GM12878 (cell line): ENCODE results near the gene UBE2E2. TPM values are rescaled to one million over a fixed set of nuclear protein-coding genes. Genes with fewer than 3 reads are reported as not detected.

Experiments
- BCL11A ChIP-seq: IDR thresholded peaks from 2 replicates; pipeline ENCODE4 v1.6.1; 2011; ENCODE audit warnings: low read depth, low read length
- KAT2A ChIP-seq: conservative IDR thresholded peaks from 2 replicates; pipeline ENCODE4 v1.6.1; 2011; ENCODE audit warnings: low read depth, low read length; ENCODE audit not compliant: control insufficient read depth
- MYC ChIP-seq: IDR thresholded peaks from 2 replicates; pipeline ENCODE4 v1.6.1; 2011; ENCODE audit warnings: mild to moderate bottlenecking, low read length, moderate library complexity, inconsistent platforms; ENCODE audit not compliant: insufficient read depth, insufficient replicate concordance, insufficient read length, severe bottlenecking
- NR2C2 ChIP-seq: IDR thresholded peaks from 2 replicates; pipeline ENCODE4 v1.6.1; 2011; ENCODE audit warnings: borderline replicate concordance, low read depth; ENCODE audit not compliant: control insufficient read depth, insufficient read length
- RUNX3 ChIP-seq: IDR thresholded peaks from 2 replicates; pipeline ENCODE4 v1.6.1; 2012; ENCODE audit warnings: low read length, inconsistent platforms
- YBX1 ChIP-seq: fragments of 450-650 bp; IDR thresholded peaks from 2 replicates; pipeline ENCODE4 v1.6.1; 2016; ENCODE audit warnings: antibody characterized with exemption
- ZBTB40 ChIP-seq: fragments of 450-650 bp; IDR thresholded peaks from 2 replicates; pipeline ENCODE4 v1.6.1; 2016; ENCODE audit warnings: mild to moderate bottlenecking, moderate library complexity, borderline replicate concordance
- ZNF687 ChIP-seq: fragments of 450-650 bp; IDR thresholded peaks from 2 replicates; pipeline ENCODE4 v1.6.1; 2017; ENCODE audit warnings: mild to moderate bottlenecking, moderate library complexity
- polyA plus RNA-seq, 11 experiments: library from polyadenylated mRNA; depleted of rRNA in 4 of 11; unstranded in 6 of 11; stranded (reverse) in 5 of 11; fragments of >200 nt; fragmentation: Nextera tagmentation in 4 of 11; fragmentation: Illumina TruSeq in 1 of 11; extraction: Ambion mirVana in 4 of 11; extraction: Trizol in 1 of 11; gene quantifications; 1 replicate in 1 of 11; 2 replicates in 10 of 11; pipeline versions ENCODE4 v1.2.1 to v1.2.3, GENCODE V29; 2011 to 2016; ENCODE audit warnings: inconsistent platforms in 2 of 11, missing spikeins in 2 of 11, low read depth in 1 of 11
- total RNA-seq, 4 experiments: library from RNA; depleted of rRNA in 3 of 4; stranded (reverse); fragments of >200 nt in 3 of 4; fragmentation: Illumina TruSeq in 1 of 4; extraction: Trizol in 1 of 4; gene quantifications; 2 replicates each; pipeline versions ENCODE4 v1.2.1 to v1.2.3, GENCODE V29; 2013 to 2021

The UBE2E2 gene
- total and polyA plus RNA-seq, 10 of the 15 experiments (the other 5 are each of a cell fraction or from before 2014, with no cell fraction given) = 8.7 to 71.0 (median 36.4) TPM

GRCh38 chr3:23219117-23219516 lies 16.0 kb downstream of the UBE2E2 start (continued):
- no peak for TF ChIP-seq ZNF687
- no peak for TF ChIP-seq ZBTB40
- TF ChIP-seq NR2C2 = no peak
- no peak for TF ChIP-seq YBX1
- TF ChIP-seq MYC = no peak
- peak; percentile 93 for TF ChIP-seq RUNX3
- TF ChIP-seq BCL11A = peak; percentile 47; the same call in 1 of the 2 replicates
- TF ChIP-seq KAT2A = no peak
